ENCODE measurements around the gene STK11. TPM values are rescaled to one million over a fixed set of nuclear protein-coding genes. Genes with fewer than 3 reads are reported as not detected.

STK11 gene
- total RNA-seq, 1 experiment from 2014 or later: 70.1 TPM

GRCh38 chr19:1271528-1272422, 66.2 kb downstream of the STK11 start:
- H3K36me3 ChIP-seq: peaks cover 69% of the 10 kb centered on the region
- no peak overlapping the region for H3K4me3 ChIP-seq
- no peak for DNase-seq (ENCODE audit: low read depth in 1 of 2, low spot score in 2 of 2)
- H3K9me3 ChIP-seq (replicated peaks): peaks cover 5% of the 10 kb centered on the region; the same call in 1 of the 2 replicates
- H3K27me3 ChIP-seq (replicated peaks): no peaks in the 10 kb centered on the region
- peaks cover 56% of the 10 kb centered on the region for H3K4me1 ChIP-seq (replicated peaks)
- H3K27ac ChIP-seq: no peak overlapping the region

GRCh38 chr19:1272423-1273262, 67.1 kb downstream of the STK11 start:
- Histone ChIP-seq H3K4me3 (no peak overlapping the region), H3K4me1 (replicated peaks) (peaks cover 51% of the 10 kb centered on the region), H3K36me3 (peaks cover 76% of the 10 kb centered on the region), H3K27ac (no peak overlapping the region), H3K9me3 (replicated peaks) (peaks cover 5% of the 10 kb centered on the region; the same call in 1 of the 2 replicates), H3K27me3 (replicated peaks) (no peaks in the 10 kb centered on the region)
- DNase-seq (ENCODE audit: low read depth in 1 of 2, low spot score in 2 of 2): no peak

GRCh38 chr19:1273263-1274041, 67.9 kb downstream of the STK11 start:
- Histone ChIP-seq H3K27me3 (replicated peaks) (no peaks in the 10 kb centered on the region), H3K27ac (no peak overlapping the region), H3K9me3 (replicated peaks) (peaks cover 5% of the 10 kb centered on the region; the same call in 1 of the 2 replicates), H3K4me1 (replicated peaks) (peaks cover 51% of the 10 kb centered on the region), H3K4me3 (no peak overlapping the region), H3K36me3 (peaks cover 80% of the 10 kb centered on the region)
- DNase-seq (ENCODE audit: low read depth in 1 of 2, low spot score in 2 of 2): no peak

- Histone ChIP-seq H3K27me3 (replicated peaks) (no peaks in the 10 kb centered on the region), H3K4me1 (replicated peaks) (peaks cover 45% of the 10 kb centered on the region), H3K4me3 (no peak overlapping the region; the same call in 1 of the 2 replicates), H3K9me3 (replicated peaks) (peaks cover 5% of the 10 kb centered on the region; the same call in 1 of the 2 replicates), H3K27ac (no peak overlapping the region), H3K36me3 (peaks cover 87% of the 10 kb centered on the region)
- no peak for DNase-seq (ENCODE audit: low read depth in 1 of 2, low spot score in 2 of 2)
Measured at GRCh38 chr19:1274081-1274851, 68.7 kb downstream of the STK11 start.

- peak overlapping the region; percentile 90 for H3K4me3 ChIP-seq
- no peak for DNase-seq (ENCODE audit: low read depth in 1 of 2, low spot score in 2 of 2)
- H3K4me1 ChIP-seq (replicated peaks): peaks cover 39% of the 10 kb centered on the region
- peaks cover 87% of the 10 kb centered on the region for H3K36me3 ChIP-seq
- no peaks in the 10 kb centered on the region for H3K27me3 ChIP-seq (replicated peaks)
- peak overlapping the region; percentile 94 for H3K27ac ChIP-seq
- peaks cover 5% of the 10 kb centered on the region; the same call in 1 of the 2 replicates for H3K9me3 ChIP-seq (replicated peaks)
Measured at GRCh38 chr19:1274852-1275259, 69.3 kb downstream of the STK11 start.

- peak; percentile 92 to 97 for DNase-seq (ENCODE audit: low read depth in 1 of 2, low spot score in 2 of 2)
- Histone ChIP-seq H3K36me3 (peaks cover 85% of the 10 kb centered on the region), H3K4me1 (replicated peaks) (peaks cover 34% of the 10 kb centered on the region), H3K27ac (peak within 1 kb of the TSS; percentile 94), H3K4me3 (peak within 1 kb of the TSS; percentile 90), H3K27me3 (replicated peaks) (no peaks in the 10 kb centered on the region), H3K9me3 (replicated peaks) (peaks cover 5% of the 10 kb centered on the region; the same call in 1 of the 2 replicates)
Measured at GRCh38 chr19:1275260-1275975, 69.8 kb downstream of the STK11 start, which contains the start of gene FAM174C. Gene FAM174C, plus strand, starts transcription at chr19:1275530. Its CDS starts 20 bp downstream, at chr19:1275550.

GRCh38 chr19:1275976-1276627, 70.5 kb downstream of the STK11 start:
- Histone ChIP-seq H3K27ac (peak overlapping the region; percentile 94), H3K4me3 (peak overlapping the region; percentile 90), H3K9me3 (replicated peaks) (peaks cover 5% of the 10 kb centered on the region; the same call in 1 of the 2 replicates), H3K36me3 (peaks cover 78% of the 10 kb centered on the region), H3K4me1 (replicated peaks) (peaks cover 27% of the 10 kb centered on the region), H3K27me3 (replicated peaks) (no peaks in the 10 kb centered on the region)
- peak in 1 of 2 experiments; percentile 49 for DNase-seq (ENCODE audit: low read depth in 1 of 2, low spot score in 2 of 2)

GRCh38 chr19:1276628-1277022, 71.0 kb downstream of the STK11 start:
- DNase-seq (ENCODE audit: low read depth in 1 of 2, low spot score in 2 of 2): no peak
- Histone ChIP-seq H3K36me3 (peaks cover 73% of the 10 kb centered on the region), H3K27ac (no peak overlapping the region), H3K27me3 (replicated peaks) (no peaks in the 10 kb centered on the region), H3K9me3 (replicated peaks) (peaks cover 5% of the 10 kb centered on the region; the same call in 1 of the 2 replicates), H3K4me3 (no peak overlapping the region), H3K4me1 (replicated peaks) (peaks cover 26% of the 10 kb centered on the region)

GRCh38 chr19:1277061-1277460, 71.5 kb downstream of the STK11 start:
- peaks cover 5% of the 10 kb centered on the region; the same call in 1 of the 2 replicates for H3K9me3 ChIP-seq (replicated peaks)
- no peaks in the 10 kb centered on the region for H3K27me3 ChIP-seq (replicated peaks)
- DNase-seq (ENCODE audit: low read depth in 1 of 2, low spot score in 2 of 2): no peak
- H3K36me3 ChIP-seq: peaks cover 69% of the 10 kb centered on the region
- no peak overlapping the region for H3K27ac ChIP-seq
- peaks cover 26% of the 10 kb centered on the region for H3K4me1 ChIP-seq (replicated peaks)
- H3K4me3 ChIP-seq: no peak overlapping the region
